Uterus (tissue), 2 donors: Measurements from ENCODE around the gene DNAJC15.

Experiments used
- POLR2A ChIP-seq, 2 donors: fragments of 450-650 bp; IDR thresholded peaks; one replicate each; pipeline ENCODE4 v1.6.1; 2016; ENCODE audit warnings: antibody characterized with exemption in 2 of 2, mild to moderate bottlenecking in 1 of 2, moderate library complexity in 1 of 2
- TF ChIP-seq, protein P1 (sequence below), 4 experiments: fragments of 200-600 bp in 2 of 4; fragments of 450-650 bp in 2 of 4; sonication (generic) in 2 of 4; IDR thresholded peaks; one replicate each; pipeline ENCODE4 v1.5.1; 2016 to 2019; ENCODE audit warnings: antibody characterized with exemption in 4 of 4, mild to moderate bottlenecking in 2 of 4, moderate library complexity in 1 of 4

DNA sequence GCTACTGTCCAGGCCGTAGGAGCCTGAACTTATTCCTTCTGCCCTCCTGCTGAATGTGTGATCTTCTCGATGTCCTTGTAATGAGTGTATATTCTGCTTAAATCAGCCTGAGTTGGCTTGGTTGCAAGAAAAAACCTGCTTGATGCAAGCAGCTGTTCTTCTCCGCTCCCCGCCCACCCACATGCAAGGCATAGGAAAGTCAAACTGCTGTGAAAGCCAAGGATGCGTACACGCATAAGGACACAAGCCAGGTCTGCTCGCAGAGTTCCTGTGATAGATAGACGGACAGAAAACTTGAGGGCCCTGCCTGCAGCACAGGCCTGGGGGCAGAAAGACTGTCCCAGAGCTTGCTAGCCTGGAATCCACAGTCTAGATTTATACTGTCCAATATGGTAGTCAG is 101.1 kb downstream of the DNAJC15 start:
- TF ChIP-seq, protein P1, sequence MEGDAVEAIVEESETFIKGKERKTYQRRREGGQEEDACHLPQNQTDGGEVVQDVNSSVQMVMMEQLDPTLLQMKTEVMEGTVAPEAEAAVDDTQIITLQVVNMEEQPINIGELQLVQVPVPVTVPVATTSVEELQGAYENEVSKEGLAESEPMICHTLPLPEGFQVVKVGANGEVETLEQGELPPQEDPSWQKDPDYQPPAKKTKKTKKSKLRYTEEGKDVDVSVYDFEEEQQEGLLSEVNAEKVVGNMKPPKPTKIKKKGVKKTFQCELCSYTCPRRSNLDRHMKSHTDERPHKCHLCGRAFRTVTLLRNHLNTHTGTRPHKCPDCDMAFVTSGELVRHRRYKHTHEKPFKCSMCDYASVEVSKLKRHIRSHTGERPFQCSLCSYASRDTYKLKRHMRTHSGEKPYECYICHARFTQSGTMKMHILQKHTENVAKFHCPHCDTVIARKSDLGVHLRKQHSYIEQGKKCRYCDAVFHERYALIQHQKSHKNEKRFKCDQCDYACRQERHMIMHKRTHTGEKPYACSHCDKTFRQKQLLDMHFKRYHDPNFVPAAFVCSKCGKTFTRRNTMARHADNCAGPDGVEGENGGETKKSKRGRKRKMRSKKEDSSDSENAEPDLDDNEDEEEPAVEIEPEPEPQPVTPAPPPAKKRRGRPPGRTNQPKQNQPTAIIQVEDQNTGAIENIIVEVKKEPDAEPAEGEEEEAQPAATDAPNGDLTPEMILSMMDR (IDR thresholded peaks at IDR 0.05), result no peak
- no peak for TF ChIP-seq POLR2A (IDR thresholded peaks at IDR 0.05)
